Lower leg skin (tissue), 3 donors: ENCODE measurements around the gene MRPL42.

ENCODE experiments used
- POLR2A ChIP-seq, 2 donors: fragments of 450-650 bp; IDR thresholded peaks; one replicate each; pipeline ENCODE4 v1.6.1; 2016 to 2017; ENCODE audit warnings: antibody characterized with exemption in 2 of 2, mild to moderate bottlenecking in 1 of 2, moderate library complexity in 1 of 2
- TF ChIP-seq, protein P1 (sequence below), 3 donors: fragments of 450-650 bp; IDR thresholded peaks; one replicate each; pipeline ENCODE4 v1.5.1; 2016; ENCODE audit warnings: antibody characterized with exemption in 3 of 3, mild to moderate bottlenecking in 3 of 3, moderate library complexity in 2 of 3

- TF ChIP-seq, protein P1, sequence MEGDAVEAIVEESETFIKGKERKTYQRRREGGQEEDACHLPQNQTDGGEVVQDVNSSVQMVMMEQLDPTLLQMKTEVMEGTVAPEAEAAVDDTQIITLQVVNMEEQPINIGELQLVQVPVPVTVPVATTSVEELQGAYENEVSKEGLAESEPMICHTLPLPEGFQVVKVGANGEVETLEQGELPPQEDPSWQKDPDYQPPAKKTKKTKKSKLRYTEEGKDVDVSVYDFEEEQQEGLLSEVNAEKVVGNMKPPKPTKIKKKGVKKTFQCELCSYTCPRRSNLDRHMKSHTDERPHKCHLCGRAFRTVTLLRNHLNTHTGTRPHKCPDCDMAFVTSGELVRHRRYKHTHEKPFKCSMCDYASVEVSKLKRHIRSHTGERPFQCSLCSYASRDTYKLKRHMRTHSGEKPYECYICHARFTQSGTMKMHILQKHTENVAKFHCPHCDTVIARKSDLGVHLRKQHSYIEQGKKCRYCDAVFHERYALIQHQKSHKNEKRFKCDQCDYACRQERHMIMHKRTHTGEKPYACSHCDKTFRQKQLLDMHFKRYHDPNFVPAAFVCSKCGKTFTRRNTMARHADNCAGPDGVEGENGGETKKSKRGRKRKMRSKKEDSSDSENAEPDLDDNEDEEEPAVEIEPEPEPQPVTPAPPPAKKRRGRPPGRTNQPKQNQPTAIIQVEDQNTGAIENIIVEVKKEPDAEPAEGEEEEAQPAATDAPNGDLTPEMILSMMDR (IDR thresholded peaks at IDR 0.05): no peak
- no peak for TF ChIP-seq POLR2A (IDR thresholded peaks at IDR 0.05)
These were observed 39.9 kb downstream of the MRPL42 start for GRCh38 chr12:93507165-93507564.
